GM19467 (cell line): ENCODE data around the gene MAU2.
"Not testable (repeated sequence)": the region's sequence is repeated elsewhere in the genome, so short reads cannot be mapped to it uniquely, and the experiment has no call there.

ENCODE experiments used
- ATAC-seq: cut with Tn5 transposase; IDR thresholded peaks from one replicate; pipeline ENCODE4 v1.9.1; 2021; ENCODE audit warnings: mild to moderate bottlenecking, moderate library complexity; ENCODE audit not compliant: unreplicated experiment

Gene MAU2

DNA sequence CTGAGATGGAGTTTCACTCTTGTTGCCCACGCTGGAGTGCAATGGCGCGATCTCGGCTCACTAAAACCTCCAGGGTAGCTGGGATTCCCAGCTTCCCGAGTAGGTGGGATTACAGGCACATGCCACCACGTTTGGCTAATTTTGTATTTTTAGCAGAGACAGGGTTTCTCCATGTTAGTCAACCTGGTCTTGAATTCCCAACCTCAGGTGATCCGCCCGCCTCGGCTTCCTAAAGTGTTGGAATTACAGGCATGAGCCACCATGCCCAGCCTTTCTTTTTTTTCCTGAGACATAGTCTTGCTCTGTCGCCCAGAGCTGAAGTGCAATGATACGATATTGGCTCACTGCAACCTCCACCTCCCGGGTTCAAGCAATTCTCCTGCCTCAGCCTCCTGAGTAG lies 59.7 kb downstream of the MAU2 start:
- not testable (repeated sequence) for ATAC-seq

DNA sequence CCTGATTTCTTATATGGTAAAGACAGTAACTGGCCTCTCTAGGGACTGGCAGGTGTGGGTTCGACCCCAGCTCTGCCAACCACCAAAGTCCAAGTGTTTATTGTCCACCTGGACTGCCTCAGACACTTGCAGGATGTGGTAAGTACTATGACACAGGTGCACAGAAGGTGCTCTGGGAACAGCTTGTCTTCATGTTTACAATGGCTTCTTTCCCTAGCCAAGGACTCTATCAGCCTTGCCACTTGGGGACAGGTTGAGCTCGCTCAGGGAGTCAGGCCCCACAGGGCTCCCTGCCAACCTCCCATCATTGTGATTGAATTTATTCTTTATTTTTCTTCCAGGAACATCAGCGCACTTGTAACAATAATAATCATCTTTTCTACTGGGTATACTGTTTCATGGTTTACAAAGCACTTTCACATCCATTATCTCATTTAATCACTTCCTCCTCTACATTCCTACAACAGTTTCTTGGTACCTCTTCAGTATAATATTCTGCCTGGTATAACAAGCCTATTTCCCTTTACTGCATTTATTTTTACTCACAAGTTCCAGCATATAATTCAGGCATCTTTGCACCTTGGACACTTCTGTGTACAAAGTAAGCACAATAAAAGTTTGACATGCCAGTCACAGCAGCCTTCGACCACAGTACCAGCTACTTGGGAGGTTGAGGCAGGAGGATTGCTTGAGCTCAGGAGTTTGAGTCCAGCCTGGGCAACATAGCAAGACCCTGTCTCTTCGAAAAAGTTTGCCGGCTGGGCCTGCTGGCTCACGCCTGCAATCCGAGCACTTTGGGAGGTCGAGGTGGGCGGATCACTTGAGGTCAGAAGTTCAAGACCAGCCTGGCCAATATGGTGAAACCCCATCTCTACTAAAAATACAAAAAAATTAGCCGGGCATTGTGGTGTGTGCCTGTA lies 60.6 kb downstream of the MAU2 start:
- no peak for ATAC-seq

- no peak for ATAC-seq
Observed at GRCh38 chr19:19382118-19382517, 61.5 kb downstream of the MAU2 start.

- no peak for ATAC-seq
Observed at GRCh38 chr19:19384486-19384885, 63.9 kb downstream of the MAU2 start.

- peak; percentile 94 for ATAC-seq
Observed at GRCh38 chr19:19385131-19385895, 64.7 kb downstream of the MAU2 start.

- no peak for ATAC-seq
Observed at GRCh38 chr19:19385896-19386869, 65.6 kb downstream of the MAU2 start.

DNA sequence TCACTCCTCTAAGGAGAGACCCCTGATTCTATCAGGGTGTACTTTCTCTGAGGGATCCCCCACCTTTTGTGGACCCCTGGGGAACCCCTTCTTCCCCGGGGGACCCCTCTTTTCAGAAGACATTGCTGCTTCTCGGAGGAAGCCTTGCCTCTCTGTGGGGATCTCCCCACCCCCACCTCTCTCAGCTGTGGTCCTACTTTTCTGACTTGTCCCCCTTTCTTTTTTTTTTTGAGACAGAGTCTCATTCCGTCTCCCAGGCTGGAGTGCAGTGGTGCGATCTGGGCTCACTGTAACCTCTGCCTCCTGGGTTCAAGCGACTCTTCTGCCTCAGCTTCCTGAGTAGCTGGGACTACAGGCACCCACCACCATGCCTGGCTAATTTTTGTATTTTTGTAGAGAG lies 66.5 kb downstream of the MAU2 start:
- ATAC-seq = no peak

DNA sequence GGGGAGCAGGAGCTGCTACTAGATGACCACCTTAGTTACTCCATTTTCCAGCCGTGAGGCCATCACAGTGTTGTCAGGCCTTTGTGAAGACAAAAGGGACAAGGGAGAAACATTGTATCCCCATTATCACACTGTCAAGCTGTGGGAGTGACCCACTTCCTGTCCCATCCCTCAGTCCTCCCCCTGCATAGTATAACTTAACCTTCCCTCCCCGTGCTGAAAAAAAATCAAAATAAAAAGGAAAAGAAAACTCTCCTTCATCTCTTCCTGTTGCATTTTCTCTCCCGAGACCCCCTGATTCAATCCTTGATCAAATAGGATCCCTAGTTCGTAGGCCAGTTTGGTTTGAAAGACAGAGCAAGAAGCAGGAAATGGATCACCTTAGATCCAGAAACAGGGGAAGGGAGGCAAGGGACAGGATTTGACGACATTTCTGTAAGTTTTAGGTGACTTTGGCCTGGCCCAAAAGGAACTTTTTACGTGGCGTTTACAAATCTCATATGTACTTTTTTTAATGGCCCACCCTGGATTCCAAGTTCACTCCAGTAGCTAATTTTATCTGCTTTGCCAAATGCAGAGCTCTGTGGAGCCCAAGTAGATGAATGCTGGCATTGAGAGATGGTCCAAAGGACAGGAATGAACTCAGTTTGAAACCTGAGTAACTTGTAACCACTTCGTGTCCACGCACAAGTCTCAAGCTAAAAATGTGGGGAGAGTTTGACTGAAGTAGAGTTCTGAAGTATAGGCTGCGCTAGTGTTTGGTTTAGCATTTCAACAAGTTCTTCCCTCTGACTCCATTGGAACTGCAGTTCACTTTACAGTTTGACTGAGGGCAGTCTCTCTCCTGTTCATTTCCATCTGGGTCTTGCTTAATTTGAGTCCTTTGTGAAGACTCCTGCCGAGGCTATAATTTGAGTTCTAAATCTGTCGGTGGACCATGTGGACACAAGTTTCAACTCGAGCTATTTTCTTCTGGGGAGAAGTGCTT lies 68.2 kb downstream of the MAU2 start:
- no peak for ATAC-seq

DNA sequence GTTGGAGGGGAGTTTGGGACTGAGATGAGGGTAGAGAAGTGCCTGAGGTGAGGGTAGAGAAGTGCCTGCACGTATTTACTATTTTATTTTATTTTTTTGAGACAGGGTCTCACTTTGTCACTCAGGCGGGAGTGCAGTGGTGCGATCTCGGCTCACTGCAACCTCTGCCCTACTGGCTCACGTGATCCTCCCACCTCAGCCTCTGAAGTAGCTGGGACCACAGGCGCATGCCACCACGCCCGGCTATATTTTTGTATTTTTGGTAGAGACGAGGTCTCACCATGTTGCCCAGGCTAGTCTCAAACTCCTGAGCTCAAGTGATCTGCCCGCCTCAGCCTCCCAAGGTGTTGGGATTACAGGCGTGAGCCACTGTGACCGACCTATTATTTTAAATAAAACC lies 69.1 kb downstream of the MAU2 start:
- not testable (repeated sequence) for ATAC-seq

DNA sequence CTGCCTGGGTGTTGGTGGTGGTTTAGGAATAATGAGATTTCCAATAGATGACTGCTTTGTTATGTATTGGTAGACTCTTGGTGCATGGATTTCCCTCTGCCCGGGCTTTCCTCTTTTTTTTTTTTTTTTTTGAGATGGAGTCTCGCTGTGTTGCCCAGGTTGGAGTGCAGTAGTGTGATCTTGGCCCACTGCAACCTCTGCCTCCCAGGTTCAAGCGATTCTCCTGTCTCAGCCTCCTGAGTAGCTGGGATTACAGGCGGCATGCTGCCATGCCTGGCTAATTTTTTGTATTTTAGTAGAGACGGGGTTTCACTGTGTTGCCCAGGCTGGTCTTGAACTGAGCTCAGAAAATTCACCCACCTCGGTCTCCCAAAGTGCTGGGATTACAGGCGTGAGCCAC lies 73.7 kb downstream of the MAU2 start:
- ATAC-seq = not testable (repeated sequence)

GRCh38 chr19:19399733-19400433 lies 79.3 kb downstream of the MAU2 start:
- ATAC-seq = no peak

- no peak for ATAC-seq
Observed at GRCh38 chr19:19402656-19403372, 82.2 kb downstream of the MAU2 start.

- no peak for ATAC-seq
Observed at GRCh38 chr19:19403373-19403901, 82.8 kb downstream of the MAU2 start.

GRCh38 chr19:19404879-19405860 lies 84.5 kb downstream of the MAU2 start, which contains the start of gene GATAD2A:
TSS of gene GATAD2A (plus strand) at chr19:19405675. CDS start at chr19:19465346, 59,671 bp downstream.
- peak; percentile 68 for ATAC-seq

GRCh38 chr19:19405971-19406877 lies 85.6 kb downstream of the MAU2 start:
- peak; percentile 21 for ATAC-seq
